GM21390 (cell line): Measurements from ENCODE around the gene ZBBX.
A peak's percentile ranks its signal among the peaks of the same experiment; 100 is the strongest.
"Not testable (repeated sequence)": the region's sequence is repeated elsewhere in the genome, so short reads cannot be mapped to it uniquely, and the experiment has no call there.

Experiments used
- ATAC-seq: cut with Tn5 transposase; IDR thresholded peaks from one replicate; pipeline ENCODE4 v1.9.1; 2021; ENCODE audit not compliant: unreplicated experiment

Gene ZBBX, protein sequence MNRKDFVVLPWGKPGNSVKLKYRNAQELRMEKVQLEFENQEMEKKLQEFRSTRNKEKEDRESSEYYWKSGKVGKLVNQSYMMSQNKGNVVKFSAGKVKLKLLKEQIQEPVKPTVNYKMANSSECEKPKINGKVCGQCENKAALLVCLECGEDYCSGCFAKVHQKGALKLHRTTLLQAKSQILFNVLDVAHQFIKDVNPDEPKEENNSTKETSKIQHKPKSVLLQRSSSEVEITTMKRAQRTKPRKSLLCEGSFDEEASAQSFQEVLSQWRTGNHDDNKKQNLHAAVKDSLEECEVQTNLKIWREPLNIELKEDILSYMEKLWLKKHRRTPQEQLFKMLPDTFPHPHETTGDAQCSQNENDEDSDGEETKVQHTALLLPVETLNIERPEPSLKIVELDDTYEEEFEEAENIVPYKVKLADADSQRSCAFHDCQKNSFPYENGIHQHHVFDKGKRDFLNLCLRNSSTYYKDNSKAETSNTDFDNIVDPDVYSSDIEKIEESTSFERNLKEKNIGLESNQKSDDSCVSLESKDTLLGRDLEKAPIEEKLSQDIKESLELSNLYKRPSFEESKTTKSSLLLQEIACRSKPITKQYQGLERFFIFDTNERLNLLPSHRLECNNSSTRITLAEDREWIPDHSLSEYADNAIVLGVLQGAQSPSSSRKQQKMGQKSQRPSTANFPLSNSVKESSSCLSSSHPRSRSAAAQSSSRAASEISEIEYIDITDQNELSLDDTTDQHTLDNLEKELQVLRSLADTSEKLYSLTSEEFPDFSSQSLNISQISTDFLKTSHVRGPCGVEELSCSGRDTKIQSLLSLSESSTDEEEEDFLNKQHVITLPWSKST

DNA sequence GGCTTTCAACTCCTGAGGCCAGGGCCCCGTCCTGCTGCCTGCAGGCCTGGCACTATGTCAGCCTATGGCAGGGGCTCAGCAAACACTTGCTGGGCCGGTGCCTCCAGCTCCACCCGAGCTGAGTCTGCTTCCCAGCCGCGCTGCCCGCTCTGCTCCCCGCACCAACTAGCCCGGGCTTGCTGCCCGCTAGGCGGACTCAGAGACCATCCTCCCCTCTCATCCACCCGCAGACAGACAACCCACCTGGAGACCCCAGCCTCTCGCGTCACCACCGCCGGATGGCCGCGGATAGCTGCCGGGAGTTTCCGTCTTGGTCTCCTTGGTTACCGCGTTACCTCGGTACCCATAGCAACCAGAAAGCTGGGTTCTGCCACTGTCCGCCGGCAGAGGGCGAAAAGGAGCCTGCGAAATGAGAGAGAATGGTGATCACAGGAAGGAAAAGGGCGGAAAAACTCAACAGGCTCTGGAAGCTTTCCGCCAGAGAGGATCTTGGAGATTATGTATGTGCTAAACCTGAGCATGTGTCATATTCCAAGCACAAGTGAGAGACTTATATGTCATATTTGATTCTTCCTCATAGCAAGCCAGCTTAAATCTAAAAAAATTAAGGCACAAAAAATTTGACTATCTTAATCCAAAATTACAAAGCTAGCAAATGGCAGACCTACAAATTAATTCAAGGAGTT is at the start of gene ZBBX:
ZBBX (minus strand) TSS at position 294 of the 686 bp plus-strand sequence. CDS start 7,396 bp downstream, outside the sequence.
- ATAC-seq, result peak; percentile 100

DNA sequence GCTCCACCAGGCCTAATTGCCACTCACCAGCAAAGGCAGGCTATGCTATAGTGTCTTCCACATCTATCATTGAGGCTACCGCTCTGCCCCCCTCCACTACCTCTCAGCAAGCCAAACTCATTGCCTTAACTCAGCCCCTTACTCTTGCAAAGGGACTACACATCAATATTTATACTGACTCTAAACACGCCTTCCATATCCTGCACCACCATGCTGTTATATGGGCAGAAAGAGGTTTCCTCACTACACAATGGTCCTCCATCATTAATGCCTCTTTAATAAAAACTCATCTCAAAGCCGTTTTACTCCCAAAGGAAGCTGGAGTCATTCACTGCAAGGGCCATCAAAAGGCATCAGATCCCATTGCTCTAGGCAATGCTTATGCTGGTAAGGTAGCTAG is 46.9 kb upstream of the ZBBX start:
- not testable (repeated sequence) for ATAC-seq

DNA sequence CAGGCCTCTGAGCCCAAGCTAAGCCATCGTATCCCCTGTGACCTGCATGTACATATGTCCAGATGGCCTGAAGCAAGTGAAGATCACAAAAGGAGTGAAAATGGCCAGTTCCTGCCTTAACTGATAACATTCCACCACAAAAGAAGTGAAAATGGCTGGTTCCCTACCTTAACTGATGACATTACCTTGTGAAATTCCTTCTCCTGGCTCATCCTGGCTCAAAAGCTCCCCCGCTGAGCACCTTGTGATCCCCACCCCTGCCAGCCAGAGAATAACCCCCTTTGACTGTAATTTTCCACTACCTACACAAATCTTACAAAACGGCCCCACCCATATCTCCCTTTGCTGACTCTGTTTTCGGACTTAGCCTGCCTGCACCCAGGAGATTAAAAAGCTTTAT is 42.3 kb upstream of the ZBBX start:
- ATAC-seq, result not testable (repeated sequence)

DNA sequence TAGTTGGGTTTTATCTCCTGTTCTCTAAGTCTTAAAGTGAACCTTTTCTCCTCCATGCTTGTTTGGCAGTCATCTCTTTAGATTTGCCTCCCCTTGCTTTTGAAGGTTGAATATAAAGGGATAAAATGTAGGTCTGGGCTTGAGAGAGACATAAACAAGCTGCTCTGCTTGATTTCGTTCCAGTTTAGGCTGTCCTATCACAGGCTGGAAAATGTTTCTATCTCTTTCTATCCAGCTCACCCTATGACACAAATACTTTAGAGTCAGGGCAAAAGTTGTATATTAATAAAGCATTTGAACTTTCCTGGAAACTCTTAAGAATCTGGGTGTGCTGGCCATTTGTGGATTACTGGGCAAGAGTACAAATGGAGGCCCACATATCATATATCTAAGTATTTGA is 29.5 kb upstream of the ZBBX start:
- ATAC-seq, result no peak

DNA sequence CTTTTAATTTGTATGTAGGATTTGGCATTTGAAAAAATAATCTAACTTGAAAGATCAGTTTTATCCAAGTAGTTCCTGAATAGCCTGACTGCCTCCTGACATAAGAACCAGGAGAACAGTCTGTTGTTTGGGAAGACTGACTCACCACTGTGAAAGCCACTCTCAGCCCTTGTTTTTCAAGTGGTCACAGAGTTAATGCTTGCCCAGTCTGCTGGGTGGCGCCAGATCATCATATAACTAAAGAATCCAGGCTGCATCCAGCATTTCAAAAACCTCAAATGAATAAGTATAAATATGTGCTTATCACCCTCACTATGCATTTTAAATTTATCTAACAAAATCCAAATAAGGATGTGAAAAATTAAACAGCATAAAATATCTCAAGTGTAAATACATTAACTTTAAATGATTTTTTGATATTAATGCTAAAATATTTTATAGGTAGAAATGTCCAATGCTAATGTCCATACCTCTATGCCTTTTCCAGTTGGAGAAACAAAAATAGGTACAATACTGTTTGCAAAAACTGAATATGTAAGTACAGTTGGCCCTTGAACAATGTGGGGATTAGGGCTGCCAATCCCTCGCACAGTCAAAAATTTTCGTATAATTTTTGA is 26.9 kb upstream of the ZBBX start:
- ATAC-seq, result peak; percentile 53

DNA sequence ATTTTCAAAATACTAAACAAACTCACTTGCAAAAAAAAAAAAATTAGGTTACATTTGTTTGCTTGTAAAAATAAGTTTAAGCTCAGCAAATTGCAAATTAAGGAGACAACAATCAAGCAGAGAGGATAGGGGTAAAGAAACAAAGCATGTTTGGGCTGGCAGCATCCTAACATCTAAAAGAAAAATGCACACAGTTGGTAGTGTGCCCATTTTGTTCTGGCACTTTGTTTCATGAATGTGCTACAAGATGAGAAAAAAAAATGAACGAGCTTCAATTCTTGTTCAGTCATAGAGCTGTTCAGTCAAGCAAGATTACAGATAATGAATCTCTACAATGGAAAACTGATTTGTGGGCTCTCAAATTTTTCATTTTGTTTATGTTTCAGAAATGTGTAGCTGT is 17.7 kb upstream of the ZBBX start:
- no peak for ATAC-seq

DNA sequence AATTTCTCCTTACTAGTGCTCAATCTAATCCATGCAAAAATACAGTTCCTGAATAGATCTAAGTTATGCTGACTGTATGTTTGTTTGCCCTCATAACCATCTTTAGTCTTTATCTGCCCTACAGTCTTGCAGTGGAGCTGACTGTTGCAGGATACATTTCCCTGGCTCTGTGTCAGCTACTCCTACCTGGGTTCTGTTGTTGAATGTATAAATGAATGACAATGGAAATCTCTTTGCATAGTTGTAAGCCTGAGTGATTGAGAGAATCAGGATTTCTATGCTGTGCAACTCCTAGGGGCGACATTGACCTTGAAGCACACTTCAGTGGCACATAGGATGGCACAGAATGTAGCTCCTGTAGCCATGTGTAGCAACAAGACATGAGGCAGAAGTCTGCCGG is 16.0 kb upstream of the ZBBX start:
- no peak for ATAC-seq

DNA sequence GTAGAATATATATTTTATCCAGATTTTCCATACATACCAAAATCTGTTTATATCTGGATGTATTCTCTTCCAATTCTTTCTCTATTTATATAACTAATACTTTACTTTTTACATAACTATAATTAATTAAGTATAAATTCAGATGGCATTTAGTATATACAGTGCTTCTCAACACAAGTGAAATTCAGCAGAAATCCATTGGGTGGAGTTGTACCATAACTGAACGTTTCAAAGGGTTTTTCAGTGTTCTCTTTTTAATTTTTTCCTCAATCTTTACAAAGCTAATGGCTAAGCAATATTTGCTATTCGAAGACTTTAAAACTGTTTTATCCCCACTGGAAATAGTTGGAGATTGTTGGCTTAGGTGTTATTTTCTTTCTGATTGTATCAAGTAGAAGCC is 13.9 kb upstream of the ZBBX start:
- ATAC-seq, result no peak

DNA sequence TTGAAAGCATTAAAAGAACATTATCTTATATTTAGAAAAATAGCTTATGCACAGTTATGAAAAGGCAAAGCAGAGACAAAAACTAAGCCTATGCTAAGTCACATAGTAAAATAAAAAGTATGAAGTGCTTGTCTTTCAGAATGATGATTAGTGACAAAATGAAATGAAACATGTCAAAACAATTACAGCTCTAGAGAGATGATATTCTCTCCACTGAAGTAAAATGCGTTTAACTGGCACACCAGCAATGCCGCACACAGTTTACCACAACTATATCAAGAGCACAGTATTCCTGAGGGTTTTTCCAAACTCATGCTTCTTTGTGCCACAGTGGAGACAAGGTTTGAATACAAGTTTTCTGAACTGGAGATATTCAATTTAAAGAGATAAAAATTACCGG is 2.1 kb upstream of the ZBBX start:
- ATAC-seq, result no peak

DNA sequence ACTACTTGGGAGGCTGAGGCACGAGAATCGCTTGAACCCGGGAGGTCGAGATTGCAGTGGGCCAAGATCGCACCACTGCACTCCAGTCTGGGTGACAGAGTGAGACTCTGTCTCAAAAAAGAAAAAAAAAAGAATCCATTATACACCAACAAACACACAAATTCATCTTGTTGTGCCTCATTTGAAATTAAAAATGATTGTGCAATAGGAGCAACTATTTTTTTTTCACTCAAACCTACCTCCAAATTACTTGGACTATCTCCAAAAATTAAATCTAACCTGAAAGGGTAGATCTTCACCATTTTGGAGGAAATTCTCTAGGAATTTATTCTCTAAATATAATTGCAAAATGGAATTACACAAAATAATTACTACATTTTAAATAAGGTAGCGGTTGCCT is 4.6 kb downstream of the ZBBX start:
- no peak for ATAC-seq

DNA sequence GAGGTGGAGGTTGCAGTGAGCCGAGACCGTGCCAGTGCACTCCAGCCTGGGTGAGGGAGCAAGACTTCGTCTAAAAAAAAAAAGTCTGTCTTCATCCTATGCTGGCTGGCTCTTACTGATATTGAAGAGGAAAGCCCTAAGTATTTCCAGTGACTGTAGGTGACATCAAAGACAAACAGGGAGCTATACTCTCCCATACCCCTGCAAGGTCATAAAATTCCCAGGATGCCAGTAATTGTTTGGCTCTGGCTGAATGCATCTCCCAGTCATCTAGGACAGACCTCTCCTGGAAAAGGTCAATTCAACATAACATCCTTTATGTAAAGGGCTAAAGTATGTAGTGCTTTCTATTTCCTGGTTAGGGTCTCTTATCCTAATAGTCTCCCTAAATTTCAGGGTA is 8.0 kb downstream of the ZBBX start:
- ATAC-seq, result no peak

DNA sequence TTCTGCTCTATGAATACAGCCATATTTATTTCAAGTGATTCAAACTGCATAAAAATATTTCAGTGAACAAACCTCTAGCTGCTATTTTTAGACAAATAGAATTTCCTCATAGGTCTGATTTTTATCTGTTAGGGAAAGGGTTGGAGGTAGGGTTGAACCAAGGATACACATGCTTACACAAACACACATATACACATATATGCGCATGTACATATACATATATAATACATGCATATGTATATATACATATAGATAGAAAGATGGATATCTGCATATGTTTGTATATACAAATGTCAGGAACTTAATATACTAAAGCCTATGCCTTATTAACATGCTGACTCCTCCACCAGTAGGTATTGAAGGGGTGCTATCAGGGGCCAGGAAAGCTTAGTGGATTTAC is 18.1 kb downstream of the ZBBX start:
- no peak for ATAC-seq

DNA sequence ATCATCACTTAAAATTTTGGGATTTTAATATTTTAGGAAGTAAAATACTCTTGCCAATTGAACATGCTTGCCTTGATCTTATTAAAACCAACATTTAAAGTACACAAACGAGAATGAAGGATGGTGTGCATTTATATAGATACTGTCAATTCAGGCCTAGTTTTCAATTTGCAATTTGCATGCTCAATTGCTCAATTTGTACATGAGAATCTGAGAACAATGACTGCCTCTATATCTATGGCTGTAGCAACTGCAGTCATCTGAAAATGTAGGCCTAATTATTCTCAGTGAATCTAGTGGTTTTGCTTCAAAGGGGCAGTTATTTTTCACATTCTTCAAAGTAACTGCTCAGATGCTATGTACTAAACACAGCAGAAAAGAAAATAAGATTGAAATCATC is 18.8 kb downstream of the ZBBX start:
- ATAC-seq, result no peak

DNA sequence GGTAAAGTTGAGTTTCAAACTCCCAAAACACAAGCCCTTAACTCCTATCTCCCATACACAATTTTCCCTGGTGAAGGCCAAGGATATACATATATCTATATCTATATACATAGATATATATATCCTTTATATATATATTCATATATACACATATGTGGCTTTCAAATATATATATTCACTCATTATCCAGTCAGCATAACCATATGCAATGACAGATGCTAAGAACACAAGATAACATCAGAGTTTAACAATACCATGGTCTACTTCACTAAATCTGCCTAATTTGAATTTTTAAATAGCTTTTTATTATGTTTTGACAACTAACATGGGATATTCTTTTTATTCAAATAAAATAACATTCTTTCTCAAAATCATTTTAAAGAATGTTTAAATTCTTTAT is 24.7 kb downstream of the ZBBX start:
- ATAC-seq, result no peak

DNA sequence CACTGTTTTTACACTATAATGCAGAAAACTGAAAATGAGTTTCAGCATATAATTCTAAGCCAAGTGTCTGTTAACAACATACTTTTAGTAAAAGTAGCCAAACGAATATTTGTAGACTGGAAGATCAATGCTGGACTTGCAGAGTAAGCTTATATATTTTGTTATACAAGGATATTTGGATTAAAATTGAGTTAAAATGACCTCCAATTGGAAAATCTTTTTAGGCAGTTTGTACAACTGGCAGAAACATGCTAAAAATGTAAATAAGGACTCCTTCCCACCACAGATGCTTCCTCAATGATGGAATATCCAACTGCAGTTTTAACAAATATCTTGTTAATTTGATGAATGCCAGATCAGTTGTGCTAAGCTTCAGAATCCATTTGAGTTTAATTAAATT is 25.3 kb downstream of the ZBBX start:
- no peak for ATAC-seq

DNA sequence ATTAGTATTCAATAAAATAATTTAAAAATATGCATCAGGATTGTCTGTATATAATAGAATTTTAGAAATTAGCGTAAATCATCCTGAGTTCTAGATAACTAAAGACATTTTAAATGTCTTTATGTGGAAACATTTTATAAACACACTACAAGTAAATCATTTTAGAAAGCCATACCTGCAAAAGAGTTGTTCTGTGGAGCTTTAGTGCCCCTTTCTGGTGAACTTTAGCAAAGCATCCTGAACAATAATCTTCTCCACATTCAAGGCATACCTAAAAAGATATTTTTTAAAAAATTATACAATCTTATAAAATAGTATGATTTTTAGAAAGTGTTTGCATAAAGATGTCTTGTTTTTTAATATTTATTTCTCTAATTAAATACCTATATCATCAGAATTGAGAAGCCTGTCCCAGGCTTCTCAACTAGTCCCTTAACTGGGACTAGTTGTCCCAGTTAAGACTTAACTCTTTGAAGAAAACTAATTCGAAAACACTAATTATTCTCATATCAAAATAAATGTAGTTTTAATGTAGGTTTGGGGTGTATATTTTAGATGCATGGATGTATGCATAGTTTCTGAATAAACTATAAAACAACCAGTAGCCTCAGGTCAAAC is 29.7 kb downstream of the ZBBX start:
- ATAC-seq, result no peak

DNA sequence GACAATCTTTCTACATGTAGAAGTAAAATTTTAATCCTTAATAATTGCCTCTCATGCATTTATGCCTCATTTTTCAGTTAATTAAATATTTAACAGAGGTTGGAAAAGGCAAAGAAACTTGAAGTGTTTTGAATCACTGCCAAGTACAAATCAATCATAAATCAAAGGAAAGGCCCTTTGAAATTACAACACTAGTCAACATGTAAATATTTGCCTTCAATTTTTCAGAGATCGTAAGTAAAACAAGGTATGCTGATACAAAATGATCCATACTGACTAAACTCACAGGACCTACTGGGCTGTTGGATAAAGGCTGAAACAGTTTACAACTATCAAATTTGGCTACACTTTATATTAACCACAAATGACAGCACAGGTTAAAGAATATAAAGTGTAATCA is 33.9 kb downstream of the ZBBX start:
- no peak for ATAC-seq

DNA sequence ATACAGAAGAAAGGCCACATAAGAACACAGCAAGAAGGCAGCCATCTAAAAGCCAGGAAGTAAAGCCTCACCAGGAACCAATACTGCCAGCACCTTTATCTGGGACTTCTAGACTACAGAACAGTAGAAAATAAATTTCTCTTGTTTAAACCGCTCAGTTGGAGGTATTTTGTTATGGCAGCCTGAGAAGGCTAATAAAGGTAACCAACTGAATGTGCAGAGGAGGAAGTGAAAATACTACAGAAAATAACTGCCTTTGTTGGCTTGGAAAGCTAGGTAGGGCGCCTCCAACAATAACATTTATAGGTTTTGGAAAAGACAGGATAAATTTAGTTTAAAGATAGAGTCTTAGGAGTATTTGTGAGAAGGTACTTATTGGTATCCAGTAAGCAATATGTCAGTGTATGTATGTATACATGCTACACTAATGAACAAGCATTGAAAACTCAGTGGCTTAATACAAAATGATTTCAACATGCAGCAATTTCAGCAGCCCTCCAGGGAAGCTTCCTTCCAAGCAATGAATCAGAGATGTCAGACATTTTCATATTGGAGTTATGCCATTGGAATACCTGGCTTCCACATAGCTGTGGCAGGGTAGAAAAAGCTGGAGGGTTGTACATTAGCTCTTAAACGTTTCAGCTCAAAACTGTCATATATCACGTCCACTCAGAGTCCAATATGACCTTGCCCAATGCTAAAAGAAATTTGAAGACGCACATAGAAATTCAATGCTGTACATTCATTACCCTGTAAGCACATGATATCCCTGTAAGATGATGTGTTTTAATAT is 48.9 kb downstream of the ZBBX start:
- no peak for ATAC-seq

DNA sequence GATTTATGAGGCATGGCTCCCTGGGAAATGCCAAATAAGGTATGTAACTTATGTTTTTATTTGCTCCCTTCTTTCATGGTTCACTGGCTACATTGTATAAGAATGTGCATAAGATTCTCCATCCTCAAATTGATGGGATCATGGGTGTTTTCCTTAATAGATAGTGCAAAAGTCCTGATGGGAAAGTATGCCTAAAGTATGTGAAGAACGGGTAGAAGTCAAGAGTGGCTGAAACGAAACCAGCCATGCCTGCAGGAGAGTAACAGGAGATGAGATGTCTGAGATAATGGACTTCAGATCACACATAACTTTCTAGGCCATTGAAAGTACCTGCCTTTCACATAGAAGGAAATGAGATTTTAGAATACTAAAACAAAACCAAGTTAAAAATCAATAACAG is 56.5 kb downstream of the ZBBX start:
- no peak for ATAC-seq

DNA sequence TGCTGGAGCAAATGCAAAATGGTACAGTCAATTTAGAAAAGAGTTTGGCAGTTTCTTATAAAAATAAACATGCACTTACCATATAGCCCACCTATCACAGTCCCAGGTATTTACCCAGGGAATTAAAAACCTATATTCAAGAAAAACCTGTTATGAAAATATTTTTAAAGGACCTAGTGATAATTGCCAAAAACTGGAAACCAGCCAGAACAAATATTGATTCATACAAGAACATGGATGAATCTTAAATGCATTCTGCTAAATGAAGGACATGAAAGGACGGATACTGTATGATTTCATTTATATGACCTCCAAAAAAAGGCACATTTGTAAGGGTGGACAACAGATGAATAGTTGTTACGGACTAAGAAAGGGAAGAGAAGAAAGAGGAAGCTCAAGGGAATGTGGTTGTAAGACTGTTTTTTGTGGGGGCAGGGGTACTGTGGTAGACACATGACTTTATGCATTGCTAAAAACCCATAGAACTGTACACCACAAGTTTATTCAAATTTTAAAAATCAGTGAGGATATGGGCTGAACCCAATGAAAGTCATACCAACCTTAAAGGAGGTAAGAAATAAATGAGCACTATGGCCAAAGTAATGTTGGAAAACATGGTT is 61.0 kb downstream of the ZBBX start:
- no peak for ATAC-seq
